CD4-positive, CD25-positive, alpha-beta regulatory T cell (primary cell): ENCODE measurements around the gene ARSB. TPM values are rescaled to one million over a fixed set of nuclear protein-coding genes. Genes with fewer than 3 reads are reported as not detected.

ENCODE experiments used
- ATAC-seq, 2 donors: fragments of 150-1000 bp; cut with Tn5 transposase; one replicate each; pipeline ENCODE4 v1.10.0; 2021; ENCODE audit warnings: low read depth in 2 of 2, moderate number of reproducible peaks in 2 of 2, moderate library complexity in 1 of 2
- DNase-seq, 3 donors: peaks; one replicate each; pipeline versions ENCODE4 v3.0.0 to v3.0.0-alpha.2; 2012 to 2022; ENCODE audit warnings: mixed read lengths in 1 of 3
- H3K27ac ChIP-seq: one replicate; pipeline ENCODE4 v1.7.0; 2013; ENCODE audit warnings: mild to moderate bottlenecking, low read length; ENCODE audit not compliant: insufficient read depth, poor library complexity, severe bottlenecking
- H3K27me3 ChIP-seq: one replicate; pipeline ENCODE4 v1.7.0; 2013; ENCODE audit warnings: low read length; ENCODE audit not compliant: control insufficient read depth, insufficient read depth
- H3K36me3 ChIP-seq: one replicate; pipeline ENCODE4 v1.7.0; 2013; ENCODE audit warnings: mild to moderate bottlenecking, low read length, moderate library complexity; ENCODE audit not compliant: control insufficient read depth, insufficient read depth
- H3K4me1 ChIP-seq: 2 replicates; pipeline ENCODE4 v1.7.0; 2013; ENCODE audit warnings: mild to moderate bottlenecking, low read length; ENCODE audit not compliant: insufficient read depth, control insufficient read depth, poor library complexity, severe bottlenecking
- H3K4me3 ChIP-seq: one replicate; pipeline ENCODE4 v1.7.0; 2013; ENCODE audit warnings: low read depth, mild to moderate bottlenecking, low read length, moderate library complexity
- H3K9me3 ChIP-seq, 2 experiments: 1 replicate in 1 of 2; 2 replicates in 1 of 2; pipeline ENCODE4 v1.7.0; 2013; ENCODE audit warnings: low read length in 2 of 2, mild to moderate bottlenecking in 1 of 2, moderate library complexity in 1 of 2; ENCODE audit not compliant: control insufficient read depth in 2 of 2
- H3K27ac Mint-ChIP-seq, 3 donors: one replicate each; pipeline ENCODE4 v1.8.0; 2020 to 2022; ENCODE audit warnings: mild to moderate bottlenecking in 3 of 3, mixed read lengths in 3 of 3, moderate library complexity in 2 of 3
- H3K27me3 Mint-ChIP-seq: one replicate; pipeline ENCODE4 v1.8.0; 2022; ENCODE audit warnings: mild to moderate bottlenecking, mixed read lengths
- H3K36me3 Mint-ChIP-seq: one replicate; pipeline ENCODE4 v1.8.0; 2020; ENCODE audit warnings: mixed read lengths
- H3K4me1 Mint-ChIP-seq, 4 donors: one replicate each; pipeline ENCODE4 v1.8.0; 2020 to 2022; ENCODE audit warnings: mixed read lengths in 4 of 4, mild to moderate bottlenecking in 1 of 4
- H3K4me3 Mint-ChIP-seq, 4 donors: one replicate each; pipeline ENCODE4 v1.8.0; 2020 to 2022; ENCODE audit warnings: mild to moderate bottlenecking in 4 of 4, mixed read lengths in 4 of 4, moderate library complexity in 3 of 4
- H3K9me3 Mint-ChIP-seq, 7 donors: one replicate each; pipeline ENCODE4 v1.8.0; 2020 to 2022; ENCODE audit warnings: mixed read lengths in 7 of 7, mild to moderate bottlenecking in 3 of 7, moderate library complexity in 2 of 7
- polyA plus RNA-seq, 4 donors: library from polyadenylated mRNA; unstranded; fragments of 300-500 nt; fragmentation: Illumina TruSeq; gene quantifications; one replicate each; pipeline ENCODE4 v1.2.3, GENCODE V29; 2021
- total RNA-seq: library from RNA; stranded (reverse); gene quantifications from one replicate; pipeline ENCODE4 v1.2.3, GENCODE V29; 2022

ARSB gene
- total and polyA plus RNA-seq, 5 donors from 2014 or later = 3.4 to 6.5 (median 4.4) TPM

GRCh38 chr5:78795757-78796156 lies 189.4 kb downstream of the ARSB start:
- Mint-ChIP-seq H3K4me3 (no peak overlapping the region), H3K36me3 (peaks cover 15% of the 10 kb centered on the region), H3K27me3 (no peaks in the 10 kb centered on the region), H3K9me3 (peaks cover 0 to 2% (median 0%) of the 10 kb centered on the region in 7 donors), H3K4me1 (peaks cover 0 to 9% (median 2%) of the 10 kb centered on the region in 4 donors), H3K27ac (no peak overlapping the region)
- Histone ChIP-seq H3K27ac (no peak overlapping the region), H3K4me1 (no peaks in the 10 kb centered on the region), H3K4me3 (no peak overlapping the region), H3K27me3 (no peaks in the 10 kb centered on the region), H3K9me3 (no peaks in the 10 kb centered on the region), H3K36me3 (no peaks in the 10 kb centered on the region)
- DNase-seq = peak in 1 of 3 donors; percentile 74
- ATAC-seq = peak; percentile 24 to 59

- no peaks in the 10 kb centered on the region for H3K36me3 ChIP-seq
- DNase-seq (no peak), ATAC-seq (no peak)
- no peak overlapping the region for H3K4me3 ChIP-seq
- H3K27me3 Mint-ChIP-seq = no peaks in the 10 kb centered on the region
- H3K4me1 Mint-ChIP-seq = peaks cover 0 to 9% (median 2%) of the 10 kb centered on the region in 4 donors
- H3K9me3 ChIP-seq = no peaks in the 10 kb centered on the region
- H3K9me3 Mint-ChIP-seq = peaks cover 0 to 1% (median 0%) of the 10 kb centered on the region in 7 donors
- no peaks in the 10 kb centered on the region for H3K4me1 ChIP-seq
- H3K27ac Mint-ChIP-seq = no peak overlapping the region
- no peak overlapping the region for H3K4me3 Mint-ChIP-seq
- no peaks in the 10 kb centered on the region for H3K27me3 ChIP-seq
- H3K36me3 Mint-ChIP-seq = peaks cover 12% of the 10 kb centered on the region
- H3K27ac ChIP-seq = no peak overlapping the region
Observed at GRCh38 chr5:78794693-78795215, 190.4 kb downstream of the ARSB start.

GRCh38 chr5:78793907-78794662 lies 191.0 kb downstream of the ARSB start:
- H3K4me1 ChIP-seq = no peaks in the 10 kb centered on the region
- no peak overlapping the region for H3K4me3 ChIP-seq
- no peaks in the 10 kb centered on the region for H3K36me3 ChIP-seq
- peaks cover 0 to 1% (median 0%) of the 10 kb centered on the region in 7 donors for H3K9me3 Mint-ChIP-seq
- H3K9me3 ChIP-seq = no peaks in the 10 kb centered on the region
- H3K4me3 Mint-ChIP-seq = no peak overlapping the region
- no peak overlapping the region for H3K27ac Mint-ChIP-seq
- DNase-seq (no peak), ATAC-seq (no peak)
- H3K4me1 Mint-ChIP-seq = peaks cover 0 to 9% (median 2%) of the 10 kb centered on the region in 4 donors
- no peaks in the 10 kb centered on the region for H3K27me3 Mint-ChIP-seq
- peaks cover 9% of the 10 kb centered on the region for H3K36me3 Mint-ChIP-seq
- no peaks in the 10 kb centered on the region for H3K27me3 ChIP-seq
- no peak overlapping the region for H3K27ac ChIP-seq

GRCh38 chr5:78792345-78793055 lies 192.6 kb downstream of the ARSB start:
- ATAC-seq = no peak
- DNase-seq = peak in 1 of 3 donors; percentile 10

GRCh38 chr5:78791501-78792100 lies 193.5 kb downstream of the ARSB start:
- Mint-ChIP-seq H3K27me3 (no peaks in the 10 kb centered on the region), H3K9me3 (peaks cover 0 to 1% (median 0%) of the 10 kb centered on the region in 7 donors), H3K27ac (no peak overlapping the region), H3K4me3 (no peak overlapping the region), H3K36me3 (peaks cover 3% of the 10 kb centered on the region), H3K4me1 (peaks cover 0 to 5% (median 2%) of the 10 kb centered on the region in 4 donors)
- Histone ChIP-seq H3K4me3 (no peak overlapping the region), H3K4me1 (no peaks in the 10 kb centered on the region), H3K9me3 (no peaks in the 10 kb centered on the region), H3K27ac (no peak overlapping the region), H3K36me3 (no peaks in the 10 kb centered on the region), H3K27me3 (no peaks in the 10 kb centered on the region)
- ATAC-seq (no peak), DNase-seq (no peak)

More at GRCh38 chr5:78792345-78793055, 192.6 kb downstream of the ARSB start:
- no peaks in the 10 kb centered on the region for H3K9me3 ChIP-seq
- no peaks in the 10 kb centered on the region for H3K36me3 ChIP-seq
- no peaks in the 10 kb centered on the region for H3K27me3 ChIP-seq
- H3K4me3 ChIP-seq = no peak overlapping the region
- Mint-ChIP-seq H3K36me3 (peaks cover 4% of the 10 kb centered on the region), H3K9me3 (peaks cover 0 to 1% (median 0%) of the 10 kb centered on the region in 7 donors), H3K27me3 (no peaks in the 10 kb centered on the region), H3K4me1 (peaks cover 0 to 9% (median 2%) of the 10 kb centered on the region in 4 donors), H3K4me3 (no peak overlapping the region), H3K27ac (no peak overlapping the region)
- H3K27ac ChIP-seq = no peak overlapping the region
- H3K4me1 ChIP-seq = no peaks in the 10 kb centered on the region

- Histone ChIP-seq H3K4me1 (no peaks in the 10 kb centered on the region), H3K9me3 (no peaks in the 10 kb centered on the region), H3K27ac (no peak overlapping the region), H3K36me3 (no peaks in the 10 kb centered on the region), H3K27me3 (no peaks in the 10 kb centered on the region), H3K4me3 (no peak overlapping the region)
- ATAC-seq = no peak
- H3K36me3 Mint-ChIP-seq = peaks cover 16% of the 10 kb centered on the region
- no peaks in the 10 kb centered on the region for H3K4me1 Mint-ChIP-seq
- H3K4me3 Mint-ChIP-seq = no peak overlapping the region
- no peak for DNase-seq
- H3K27me3 Mint-ChIP-seq = no peaks in the 10 kb centered on the region
- H3K27ac Mint-ChIP-seq = no peak overlapping the region
- peaks cover 0 to 2% (median 1%) of the 10 kb centered on the region in 7 donors for H3K9me3 Mint-ChIP-seq
Observed at GRCh38 chr5:78787783-78788182, 197.3 kb downstream of the ARSB start.

GRCh38 chr5:78785454-78785853 lies 199.7 kb downstream of the ARSB start:
- peaks cover 38% of the 10 kb centered on the region for H3K36me3 Mint-ChIP-seq
- Histone ChIP-seq H3K27ac (no peak overlapping the region), H3K36me3 (peaks cover 4% of the 10 kb centered on the region), H3K9me3 (no peaks in the 10 kb centered on the region), H3K4me1 (no peaks in the 10 kb centered on the region), H3K27me3 (no peaks in the 10 kb centered on the region), H3K4me3 (no peak overlapping the region)
- DNase-seq (no peak), ATAC-seq (no peak)
- H3K4me3 Mint-ChIP-seq = no peak overlapping the region
- H3K27me3 Mint-ChIP-seq = no peaks in the 10 kb centered on the region
- H3K4me1 Mint-ChIP-seq = no peaks in the 10 kb centered on the region
- H3K9me3 Mint-ChIP-seq = peaks cover 0 to 2% (median 1%) of the 10 kb centered on the region in 7 donors
- H3K27ac Mint-ChIP-seq = no peak overlapping the region
